ENCODE measurements around the gene SC5D.

The SC5D gene

DNA sequence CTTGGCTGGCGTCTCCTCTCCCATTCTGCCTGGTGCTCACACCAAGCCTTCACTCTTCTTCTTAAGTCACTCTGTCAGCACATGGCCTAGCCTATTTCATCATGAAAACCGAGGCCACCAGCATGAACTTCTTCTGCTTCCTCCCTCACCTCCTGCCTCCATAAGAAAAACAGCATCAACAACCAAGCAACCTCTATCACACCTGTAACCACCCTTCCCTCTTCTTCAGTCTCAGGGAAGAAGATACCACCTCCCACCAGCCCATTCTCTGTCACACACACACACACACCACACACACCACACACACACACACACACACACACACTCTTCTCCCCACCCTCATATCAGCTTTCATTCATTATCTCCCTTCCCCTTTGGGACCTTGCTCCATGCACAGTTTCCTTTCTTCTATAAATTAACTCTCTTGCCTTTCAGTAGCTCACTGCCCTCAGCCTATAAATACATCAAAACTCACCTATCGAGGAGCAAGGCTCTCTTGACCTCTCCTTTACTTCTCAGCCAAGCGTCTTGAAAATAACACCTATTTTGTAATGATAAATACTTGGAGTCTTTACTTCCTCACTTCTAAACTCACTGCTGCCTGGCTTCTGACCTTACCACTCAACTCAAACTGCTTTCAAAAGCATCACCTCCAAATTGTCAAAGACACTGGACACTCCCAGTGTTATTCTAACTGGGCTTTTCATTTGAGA is 36.6 kb downstream of the SC5D start:
- no peak for DNase-seq (ENCODE audit: low read depth in 2 of 2)

DNA sequence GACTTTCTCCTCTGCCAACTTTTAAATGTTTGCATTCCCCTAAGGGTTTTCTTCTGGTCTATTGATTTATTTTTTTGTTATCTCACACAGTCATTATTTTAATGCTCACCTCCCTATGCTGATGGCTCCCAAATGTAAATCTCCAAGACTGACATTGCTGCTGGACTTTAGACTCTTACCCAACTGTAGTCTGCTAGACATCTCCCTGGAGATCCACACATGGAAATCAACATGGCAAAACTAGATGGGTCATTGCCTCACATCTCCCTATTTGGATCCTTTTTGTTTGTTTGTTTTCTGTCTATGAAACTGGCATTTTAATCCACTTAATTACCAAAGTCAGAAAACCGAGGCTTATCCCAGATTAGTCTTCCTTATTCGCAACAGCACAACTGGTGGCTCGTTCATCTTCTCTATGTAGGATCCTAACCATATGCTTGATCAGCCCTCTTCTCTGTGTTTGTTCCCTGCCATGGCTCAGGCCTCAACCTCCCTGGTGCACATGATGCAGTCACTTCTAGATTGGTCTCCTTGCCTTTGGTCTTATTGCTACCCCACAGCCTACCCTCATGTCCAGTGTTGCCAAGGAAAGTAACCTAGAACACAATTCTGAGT is 37.3 kb downstream of the SC5D start:
- no peak for DNase-seq (ENCODE audit: low read depth in 2 of 2)

DNA sequence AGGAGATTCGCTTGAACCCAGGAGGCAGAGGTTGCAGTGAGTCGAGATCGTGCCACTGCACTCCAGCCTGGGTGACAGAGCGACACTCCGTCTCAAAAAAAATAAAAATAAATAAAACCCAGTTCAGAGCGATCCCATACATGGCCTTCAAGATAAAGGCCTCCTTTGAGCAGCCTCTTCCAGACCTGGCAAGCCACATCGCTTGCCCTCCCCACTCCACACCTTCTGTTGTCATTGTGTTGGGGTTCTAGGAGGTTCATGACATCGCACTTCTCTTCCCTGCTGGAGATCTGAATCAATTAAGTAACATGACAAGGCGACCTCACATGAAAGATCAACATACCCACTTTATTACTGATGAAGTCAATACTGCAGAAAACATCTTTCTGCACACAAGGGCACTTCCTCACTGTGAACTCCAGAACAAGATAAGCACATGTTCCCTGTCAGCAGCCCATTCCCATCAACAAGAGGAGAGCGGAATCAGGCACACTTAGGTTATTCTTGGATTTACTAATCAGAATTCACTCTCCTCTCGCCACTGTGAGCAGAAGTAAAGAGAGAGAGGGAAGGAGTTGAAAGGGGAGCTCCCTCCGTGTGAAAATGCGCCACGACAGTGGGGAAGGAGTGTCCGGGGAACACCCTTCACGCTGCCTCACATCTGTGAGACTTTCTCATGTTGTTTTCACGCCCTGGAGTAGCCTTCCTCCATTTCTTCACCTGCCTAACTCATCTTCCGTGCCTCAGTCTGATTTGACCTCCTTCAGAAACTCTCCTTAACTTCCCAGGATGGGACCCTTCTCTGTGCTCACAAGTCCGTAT is 38.3 kb downstream of the SC5D start:
- DNase-seq (ENCODE audit: low read depth in 2 of 2), result no peak

DNA sequence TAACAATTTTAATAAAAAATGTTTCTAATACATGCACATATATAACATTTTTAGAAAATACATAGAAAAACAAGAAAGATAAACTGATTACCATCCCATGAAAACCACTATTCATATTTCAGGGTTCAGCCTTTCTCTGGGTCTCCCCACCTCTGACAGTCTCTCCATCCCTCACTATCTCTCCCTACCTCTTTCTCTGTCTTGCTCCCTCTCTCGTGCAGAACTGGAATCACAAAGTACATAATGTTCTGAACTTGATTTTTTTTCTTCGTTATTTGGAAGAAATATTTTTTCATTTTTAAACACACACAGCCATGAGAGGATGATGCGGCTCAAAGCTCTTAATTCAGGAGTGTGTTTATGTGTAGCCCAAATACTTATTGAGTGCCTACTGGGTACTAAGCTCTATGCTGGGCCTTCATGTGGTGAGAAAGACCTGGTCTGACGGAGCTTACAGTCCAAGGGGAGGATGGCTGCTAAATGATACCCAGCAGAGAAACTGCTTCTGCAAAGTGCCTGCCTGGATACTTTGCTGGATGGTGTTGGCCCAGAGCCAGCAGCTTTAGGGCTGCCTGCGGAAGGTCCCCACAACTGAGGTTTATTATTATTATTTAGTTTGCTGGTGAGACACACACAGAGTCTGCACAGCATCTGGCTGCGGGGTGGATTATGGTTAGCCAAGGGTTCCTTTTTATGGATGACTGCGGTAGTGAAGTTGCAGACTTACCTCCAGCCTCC is 42.6 kb downstream of the SC5D start:
- no peak for DNase-seq (ENCODE audit: low read depth in 2 of 2)

DNA sequence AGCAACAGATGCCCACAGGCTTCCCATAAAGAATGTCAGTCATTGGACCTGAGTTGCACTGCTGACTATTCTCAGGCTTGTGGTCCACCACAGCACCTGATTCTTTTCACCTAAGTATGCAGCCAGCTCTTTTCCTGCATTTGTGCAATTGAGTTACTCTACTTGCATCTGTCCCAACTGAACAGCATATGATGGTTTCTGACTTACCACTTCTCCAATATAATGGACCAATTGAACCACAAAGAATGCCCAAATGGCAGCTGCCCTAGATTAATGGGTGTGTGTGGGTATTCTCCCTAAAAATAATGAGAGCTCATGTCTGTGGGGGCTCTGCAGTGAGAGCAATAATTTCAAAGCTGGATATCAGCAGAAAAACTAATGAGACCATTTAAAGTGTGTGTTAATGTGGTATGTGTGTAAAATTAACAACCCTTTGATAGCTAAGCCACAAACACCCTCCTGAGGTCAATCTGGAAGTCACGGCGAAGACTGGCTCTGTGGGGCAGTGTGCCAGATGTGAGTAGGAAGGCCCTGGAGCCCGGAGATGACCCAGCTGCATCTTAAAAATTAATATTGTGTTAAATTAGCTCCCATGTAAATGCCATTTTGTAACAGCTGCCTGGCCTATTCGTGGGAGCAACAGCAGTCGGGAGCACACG is 43.8 kb downstream of the SC5D start:
- DNase-seq (ENCODE audit: low read depth in 2 of 2), result no peak

DNA sequence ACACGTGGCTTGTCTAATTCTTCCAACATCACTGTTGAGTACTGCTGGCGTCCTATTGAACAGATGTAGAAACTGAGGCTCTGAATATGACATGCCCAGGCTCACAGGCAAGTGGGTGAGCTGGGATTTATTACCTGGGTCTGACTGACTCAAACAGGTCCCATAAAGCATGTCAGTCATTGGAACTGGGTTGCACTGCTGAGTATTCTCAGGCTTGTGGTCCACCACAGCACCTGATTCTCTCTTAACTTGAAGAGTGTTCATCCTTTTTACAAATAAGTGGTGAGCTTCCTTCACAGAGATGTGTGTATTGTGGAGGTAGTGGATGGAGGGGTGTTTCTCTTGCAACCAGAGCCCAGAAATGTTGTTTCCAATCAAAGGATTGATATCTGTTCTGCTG is 44.5 kb downstream of the SC5D start:
- no peak for DNase-seq (ENCODE audit: low read depth in 2 of 2)

DNA sequence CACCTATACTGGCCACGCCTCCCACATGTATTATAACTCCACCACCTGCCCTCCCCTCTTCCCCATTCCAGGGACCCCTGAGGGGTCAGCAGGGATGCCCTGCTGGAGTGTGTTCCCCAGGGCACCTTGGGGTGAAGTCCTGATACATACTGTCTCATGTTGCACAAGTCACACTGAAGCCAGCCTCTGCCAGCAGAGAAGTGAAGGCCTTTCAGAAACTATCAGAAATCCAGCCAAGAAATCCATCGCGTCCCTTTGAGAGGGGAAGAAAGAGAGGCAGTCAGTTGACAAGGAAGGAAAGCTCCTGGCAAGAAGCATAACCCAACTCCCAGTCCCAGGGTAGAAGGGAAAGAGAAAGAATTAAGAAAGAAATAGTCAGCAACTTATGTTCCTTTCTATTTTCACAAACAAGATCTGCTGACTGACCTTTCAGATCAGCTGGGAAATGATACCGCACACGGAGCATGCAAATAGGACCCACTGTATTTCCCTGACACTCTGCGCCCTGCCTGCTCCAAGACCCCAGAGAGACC is 45.2 kb downstream of the SC5D start:
- DNase-seq (ENCODE audit: low read depth in 2 of 2), result no peak

DNA sequence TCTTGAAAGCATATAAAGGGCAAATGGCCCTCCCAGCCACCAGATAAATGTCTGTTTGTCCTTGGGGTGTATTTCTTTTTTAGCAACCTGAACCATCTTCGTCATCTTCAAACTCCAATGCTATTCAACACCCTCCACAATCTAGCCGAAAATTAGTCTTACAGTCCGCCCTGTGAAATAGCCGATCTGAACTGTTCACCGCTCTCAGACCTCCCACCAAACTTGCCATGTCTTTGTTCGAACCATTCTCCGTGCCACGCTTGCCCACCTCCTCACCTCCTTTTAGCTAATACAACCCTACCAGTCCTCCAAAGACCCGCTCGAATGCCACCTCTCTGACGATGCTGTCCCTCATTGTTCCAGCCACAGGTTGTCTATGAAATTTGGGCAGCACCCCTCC is 46.0 kb downstream of the SC5D start:
- no peak for DNase-seq (ENCODE audit: low read depth in 2 of 2)

DNA sequence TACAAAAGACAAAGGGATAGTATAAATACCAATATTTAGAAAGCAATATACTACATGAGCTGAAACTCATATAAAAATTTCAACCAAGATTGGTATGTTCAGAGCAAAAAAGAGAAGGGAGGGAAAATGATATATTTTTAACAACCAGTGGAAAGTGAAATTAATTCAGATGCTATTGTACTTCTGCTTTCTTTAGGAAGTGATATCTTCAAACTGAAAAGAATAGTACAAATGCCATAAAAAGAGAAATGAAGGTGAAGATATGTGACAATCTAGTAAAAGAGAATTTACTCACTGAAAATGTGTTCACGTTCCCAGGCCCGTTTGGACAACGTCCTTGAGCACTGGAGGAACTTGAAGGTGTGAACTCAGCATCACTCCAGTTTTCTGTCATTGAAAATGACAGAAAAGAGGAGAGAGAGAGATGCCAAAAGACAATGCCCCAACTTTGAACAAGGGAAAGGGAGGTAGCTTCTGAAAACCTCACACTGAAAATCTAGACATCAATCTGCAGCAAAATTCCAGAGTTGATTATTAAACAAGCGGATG is 47.5 kb downstream of the SC5D start:
- DNase-seq (ENCODE audit: low read depth in 2 of 2), result no peak

DNA sequence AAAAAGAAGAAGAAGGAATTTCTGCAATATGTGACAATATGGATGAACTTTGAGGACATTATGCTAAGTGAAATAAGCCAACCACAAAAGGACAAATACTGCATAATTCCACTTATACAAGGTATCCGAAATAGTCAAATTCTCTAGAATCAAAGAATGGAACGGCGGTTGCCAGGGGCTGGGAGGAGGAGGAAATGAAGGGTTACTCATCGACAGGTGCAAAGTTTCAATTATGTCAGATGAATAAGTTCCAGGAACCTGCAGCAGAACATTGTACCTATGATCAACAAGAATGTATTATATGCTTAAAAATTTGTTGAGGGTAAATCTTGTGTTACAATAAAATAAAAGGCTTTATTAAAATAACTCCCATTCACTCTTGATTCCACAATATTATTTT is 49.0 kb downstream of the SC5D start:
- DNase-seq (ENCODE audit: low read depth in 2 of 2), result no peak

DNA sequence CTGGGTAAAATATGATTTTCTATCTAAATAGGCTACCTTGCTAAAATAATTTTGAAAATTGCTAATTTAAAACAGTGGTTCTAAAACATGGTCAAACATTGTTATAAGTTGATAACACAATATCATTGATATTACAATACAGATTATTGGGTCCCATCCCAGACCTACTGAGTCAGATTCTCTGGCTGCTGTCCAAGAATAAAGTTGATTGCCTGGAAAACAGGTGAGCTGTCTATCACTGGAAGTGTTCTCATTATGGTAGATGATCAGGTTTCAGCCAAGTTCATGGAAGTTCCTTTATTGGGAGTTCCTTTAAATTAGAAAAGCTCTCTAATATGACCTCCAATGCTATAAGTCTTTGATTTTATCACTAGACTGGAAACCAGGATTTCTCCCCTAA is 52.3 kb downstream of the SC5D start:
- DNase-seq (ENCODE audit: low read depth in 2 of 2), result no peak

DNA sequence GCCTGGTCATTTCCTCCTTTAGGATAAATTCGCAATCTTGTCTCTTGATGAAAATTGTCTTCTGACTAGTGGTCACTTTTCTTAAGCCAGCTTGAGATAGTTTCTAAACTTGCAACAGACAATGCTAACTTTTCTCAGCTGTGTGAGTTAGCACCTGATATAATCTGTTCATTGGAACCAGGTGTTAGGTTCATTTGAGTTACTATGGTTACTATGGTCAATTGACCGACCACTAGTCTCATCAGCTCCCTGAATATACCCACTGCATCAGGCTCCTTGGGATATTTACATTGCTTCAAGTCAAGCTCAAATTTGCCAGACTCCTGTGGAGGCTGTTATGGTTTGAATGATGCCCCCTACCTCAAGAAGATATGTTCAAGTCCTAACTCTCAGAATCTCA is 54.5 kb downstream of the SC5D start:
- no peak for DNase-seq (ENCODE audit: low read depth in 2 of 2)

DNA sequence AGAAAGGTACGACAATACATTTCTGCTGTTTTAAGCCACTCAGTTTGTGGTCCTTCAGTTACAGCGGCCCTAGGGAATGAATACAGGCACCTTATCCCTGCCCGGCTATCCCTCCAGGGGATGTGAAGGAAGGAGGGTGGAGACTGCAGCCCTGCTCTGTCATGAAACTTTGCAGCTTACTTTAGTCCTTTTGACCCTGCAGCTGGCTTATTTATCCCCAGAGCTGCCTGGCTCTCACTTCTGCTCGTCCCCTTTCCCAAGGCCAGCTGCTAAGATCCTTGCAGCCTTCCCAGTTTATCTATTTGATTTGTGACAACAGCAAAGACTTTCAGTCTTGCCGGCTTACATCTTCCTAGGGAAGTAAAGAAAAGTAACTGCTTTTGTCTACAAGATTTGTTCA is 55.2 kb downstream of the SC5D start:
- DNase-seq (ENCODE audit: low read depth in 2 of 2), result no peak

DNA sequence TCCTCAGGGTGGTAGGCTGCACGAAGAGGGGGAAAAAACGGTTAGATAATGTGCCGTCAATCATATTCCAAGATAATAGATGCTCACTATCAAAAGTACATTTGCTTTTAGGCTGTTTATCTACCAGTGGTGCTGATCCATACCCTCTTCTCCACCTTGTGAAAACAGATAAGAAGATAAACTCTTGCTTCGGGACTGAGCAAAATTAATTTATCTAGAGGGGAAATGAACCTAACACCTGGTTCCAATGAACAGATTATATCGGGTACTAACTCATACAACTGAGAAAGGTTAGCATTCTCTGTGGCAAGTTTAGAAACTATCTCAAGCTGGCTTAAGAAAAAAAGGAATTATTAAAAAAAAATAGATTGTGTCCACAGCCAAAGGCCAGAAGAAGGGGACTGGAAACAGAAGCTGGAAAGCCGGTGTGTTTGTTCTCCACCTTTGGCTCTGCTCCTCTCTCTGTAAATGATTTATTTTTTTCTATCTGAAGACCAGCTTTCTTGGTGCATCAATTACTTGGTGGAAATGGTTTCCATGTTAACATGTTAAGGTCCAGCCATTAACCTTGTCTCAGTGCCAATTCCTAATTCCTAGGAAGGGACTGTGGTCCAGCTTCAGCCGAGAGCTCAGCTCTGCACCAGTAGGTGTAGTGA is 55.8 kb downstream of the SC5D start:
- no peak for DNase-seq (ENCODE audit: low read depth in 2 of 2)

DNA sequence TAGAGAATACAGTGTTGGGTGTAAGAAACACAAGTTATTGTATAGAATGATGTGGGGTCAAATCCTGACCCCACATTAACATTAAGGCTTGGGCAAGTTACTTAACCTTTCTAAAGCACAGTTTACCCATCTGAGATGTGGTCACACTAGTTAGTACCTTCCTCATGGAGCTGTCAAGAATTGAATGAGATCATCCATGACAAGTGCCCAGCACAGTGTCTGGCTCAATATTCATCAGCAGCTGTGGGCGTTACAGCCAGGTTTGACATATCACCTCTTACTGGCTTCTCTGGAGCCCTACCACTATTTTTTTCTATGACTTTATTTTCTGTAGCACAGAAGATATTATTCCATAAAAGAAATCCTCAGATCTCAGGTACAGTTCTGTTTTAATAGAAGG is 57.2 kb downstream of the SC5D start:
- no peak for DNase-seq (ENCODE audit: low read depth in 2 of 2)

DNA sequence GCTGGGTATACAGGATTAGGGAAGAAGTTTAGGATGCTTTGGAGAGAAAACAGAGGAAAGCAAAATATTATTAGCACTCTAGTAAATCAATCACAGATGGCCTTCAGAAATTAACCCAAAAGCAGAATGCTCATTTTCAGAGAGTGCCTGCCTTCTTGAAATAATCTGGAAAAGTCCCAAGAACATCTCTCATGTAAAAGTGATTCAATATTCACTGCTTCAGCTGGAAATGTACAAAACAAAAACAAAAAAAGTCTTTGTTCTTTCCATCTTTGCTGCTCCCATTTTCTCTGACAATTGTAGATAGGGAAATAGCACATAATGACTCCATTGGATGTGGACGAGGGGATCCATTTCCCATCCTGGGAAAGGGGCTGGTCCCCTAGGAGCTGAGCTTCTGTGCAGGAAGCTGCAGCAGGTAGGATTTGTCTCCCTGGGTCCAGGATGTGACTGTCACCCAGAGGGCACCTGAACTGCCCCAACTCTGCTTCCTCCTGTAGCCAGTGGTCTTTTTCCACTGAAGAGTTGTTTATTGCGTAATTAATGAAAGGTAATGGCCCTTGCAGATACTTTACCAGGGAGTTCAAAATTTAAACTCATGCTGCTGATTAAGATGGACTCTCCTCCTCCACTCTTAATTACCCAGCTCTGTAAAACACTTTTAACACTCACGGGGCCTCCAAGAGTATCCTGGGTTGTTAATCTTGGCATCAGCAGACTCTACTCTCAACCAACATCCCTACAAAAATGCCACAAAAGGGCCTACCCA is 57.9 kb downstream of the SC5D start:
- DNase-seq (ENCODE audit: low read depth in 2 of 2), result no peak

DNA sequence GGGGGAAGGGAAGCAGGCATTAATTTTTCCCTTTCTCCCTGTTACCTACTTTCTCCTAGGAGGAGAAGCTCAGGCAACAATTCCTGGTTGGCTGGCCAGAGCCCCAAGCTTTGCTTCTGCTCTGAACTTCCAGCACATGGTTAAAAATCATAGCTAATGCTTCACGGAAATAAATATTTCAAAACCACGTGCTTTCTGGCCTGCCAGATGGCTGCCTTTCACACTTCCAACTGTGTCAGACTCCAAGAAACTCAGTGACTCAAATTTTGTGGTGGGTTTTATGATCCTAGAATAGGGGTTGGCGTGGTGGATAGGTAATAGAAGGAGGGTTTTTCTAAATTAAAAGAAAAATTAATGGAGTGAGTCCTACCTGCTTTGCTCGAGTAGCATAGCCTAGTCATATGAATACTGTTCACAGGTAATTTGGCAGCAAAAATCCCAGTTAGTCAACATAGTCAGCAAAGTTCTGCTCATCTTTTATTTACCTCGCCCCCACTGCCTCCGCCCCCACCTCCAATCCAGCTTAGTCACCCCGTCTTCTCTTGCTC is 58.6 kb downstream of the SC5D start:
- no peak for DNase-seq (ENCODE audit: low read depth in 2 of 2)

DNA sequence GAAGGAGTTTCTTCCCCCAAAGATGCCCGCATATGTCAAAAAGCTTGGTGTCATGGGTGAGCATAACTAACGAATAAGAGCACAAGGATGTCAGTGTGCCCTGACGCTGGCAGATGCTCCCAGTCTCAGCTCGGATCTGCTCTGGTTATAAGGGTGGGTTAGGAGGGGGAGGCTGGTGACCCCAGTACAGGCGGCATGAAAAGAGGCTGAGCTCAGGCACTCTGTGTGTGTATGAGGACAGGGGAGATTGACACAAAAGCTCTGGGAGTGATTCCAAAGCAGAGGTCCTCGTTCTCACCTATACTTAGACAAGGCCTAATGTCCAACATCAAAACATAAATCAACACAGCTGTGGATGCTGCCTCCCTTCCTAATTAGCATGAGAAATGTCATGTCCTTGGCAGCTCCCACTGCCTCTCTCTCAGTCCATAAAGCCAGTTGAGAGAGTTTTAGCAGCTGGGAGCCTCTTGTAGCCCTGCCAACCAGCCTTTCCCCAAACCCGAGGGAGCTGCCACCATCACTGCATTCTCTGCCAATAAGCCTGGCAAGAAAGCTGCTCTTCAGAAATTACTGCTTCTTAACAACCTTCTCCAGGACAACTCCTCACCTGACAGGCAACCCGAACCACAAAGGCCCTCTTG is 59.8 kb downstream of the SC5D start:
- DNase-seq (ENCODE audit: low read depth in 2 of 2), result no peak

DNA sequence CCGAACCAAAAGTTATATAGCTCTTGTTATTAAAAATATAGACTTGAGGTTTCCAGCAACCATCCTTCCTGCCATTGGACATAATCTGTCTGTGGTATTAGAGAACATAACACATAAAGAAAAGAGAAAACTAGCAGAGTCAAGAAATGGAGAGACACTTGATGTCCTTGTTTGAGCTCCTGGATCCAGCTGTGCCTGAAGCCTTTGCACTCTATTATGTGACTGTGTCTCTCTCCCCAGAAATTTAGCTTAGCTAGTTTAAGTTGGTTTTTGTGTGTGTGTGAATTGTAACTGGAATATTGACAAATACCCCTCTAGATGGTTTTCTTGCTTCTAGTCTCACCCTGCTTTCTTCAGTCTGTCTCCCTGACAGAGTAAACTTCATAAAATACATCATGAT is 61.6 kb downstream of the SC5D start:
- no peak for DNase-seq (ENCODE audit: low read depth in 2 of 2)
